ENCODE measurements around the gene TBX10.
"Not testable (repeated sequence)": the region's sequence is repeated elsewhere in the genome, so short reads cannot be mapped to it uniquely, and the experiment has no call there.

Gene TBX10

GRCh38 chr11:67597458-67597857 lies 42.1 kb downstream of the TBX10 start:
- not testable (repeated sequence) for DNase-seq

- DNase-seq: no peak
Observed at GRCh38 chr11:67596753-67597300, 42.7 kb downstream of the TBX10 start.

- DNase-seq: no peak
Observed at GRCh38 chr11:67594480-67594879, 45.1 kb downstream of the TBX10 start.

- no peak for DNase-seq
Observed at GRCh38 chr11:67593565-67593905, 46.0 kb downstream of the TBX10 start.

- DNase-seq: no peak
Observed at GRCh38 chr11:67592880-67593564, 46.5 kb downstream of the TBX10 start.

GRCh38 chr11:67588899-67589415 lies 50.6 kb downstream of the TBX10 start:
- not testable (repeated sequence) for DNase-seq

- no peak for DNase-seq
Observed at GRCh38 chr11:67588136-67588503, 51.4 kb downstream of the TBX10 start.

GRCh38 chr11:67586568-67587250 lies 52.9 kb downstream of the TBX10 start:
- no peak for DNase-seq

- no peak for DNase-seq
Observed at GRCh38 chr11:67585911-67586310, 53.7 kb downstream of the TBX10 start.

GRCh38 chr11:67584881-67585873 lies 54.4 kb downstream of the TBX10 start:
- no peak for DNase-seq

GRCh38 chr11:67584205-67584880 lies 55.2 kb downstream of the TBX10 start:
- no peak for DNase-seq

GRCh38 chr11:67583247-67584204 lies 56.0 kb downstream of the TBX10 start, which contains the start of gene GSTP1:
Gene GSTP1 (plus strand): TSS chr11:67583812. CDS start chr11:67583844, 32 bp downstream.
- no peak for DNase-seq

- DNase-seq: no peak
Observed at GRCh38 chr11:67582011-67582410, 57.6 kb downstream of the TBX10 start.

GRCh38 chr11:67581469-67581868 lies 58.1 kb downstream of the TBX10 start:
- no peak for DNase-seq

Measured in cortex of kidney (tissue), 1 donor.